Astrocyte (in vitro differentiated cells and primary cell): Measurements from ENCODE around the gene KLK7. TPM values are rescaled to one million over a fixed set of nuclear protein-coding genes. Genes with fewer than 3 reads are reported as not detected.

Experiments
- DNase-seq: peaks from one replicate; pipeline ENCODE4 v3.0.0-alpha.2; 2010; ENCODE audit warnings: low read depth
- FAIRE-seq: peaks from 2 replicates; lab custom pipeline; 2011; peaks lifted over from hg19 to GRCh38; lab: Jason Lieb, UNC
- H2AFZ ChIP-seq: 2 replicates; pipeline ENCODE4 v1.6.0; 2012; ENCODE audit warnings: low read depth, low read length, inconsistent platforms
- H3K27ac ChIP-seq: 2 replicates; pipeline ENCODE4 v1.5.1; 2011; ENCODE audit warnings: low read depth, low read length, inconsistent platforms
- H3K27me3 ChIP-seq: 2 replicates; pipeline ENCODE4 v1.6.0; 2011; ENCODE audit warnings: low read length, inconsistent platforms; ENCODE audit not compliant: insufficient read depth
- H3K36me3 ChIP-seq: 2 replicates; pipeline ENCODE4 v1.5.1; 2011; ENCODE audit warnings: low read length, inconsistent platforms; ENCODE audit not compliant: insufficient read depth
- H3K4me1 ChIP-seq: 2 replicates; pipeline ENCODE4 v1.5.1; 2011; ENCODE audit warnings: low read length, inconsistent platforms; ENCODE audit not compliant: insufficient read depth
- H3K4me2 ChIP-seq: 2 replicates; pipeline ENCODE4 v1.6.0; 2012; ENCODE audit warnings: low read length, inconsistent platforms
- H3K4me3 ChIP-seq: 2 replicates; pipeline ENCODE4 v1.5.1; 2011; ENCODE audit warnings: low read depth, mild to moderate bottlenecking, low read length, inconsistent platforms; ENCODE audit not compliant: insufficient read depth
- H3K79me2 ChIP-seq: 2 replicates; pipeline ENCODE4 v1.6.0; 2012; ENCODE audit warnings: mild to moderate bottlenecking, low read length, inconsistent platforms; ENCODE audit not compliant: insufficient read depth
- H3K9ac ChIP-seq: 2 replicates; pipeline ENCODE4 v1.6.0; 2012; ENCODE audit warnings: mild to moderate bottlenecking, low read length, inconsistent platforms
- H3K9me3 ChIP-seq: 2 replicates; pipeline ENCODE4 v1.5.1; 2012; ENCODE audit warnings: low read depth, mild to moderate bottlenecking, low read length, inconsistent platforms; ENCODE audit not compliant: insufficient read depth
- H4K20me1 ChIP-seq: 2 replicates; pipeline ENCODE4 v1.6.0; 2012; ENCODE audit warnings: low read length, inconsistent platforms; ENCODE audit not compliant: insufficient read depth
- H3K27ac Mint-ChIP-seq: one replicate; pipeline ENCODE4 v1.8.0; 2021; ENCODE audit warnings: mild to moderate bottlenecking, mixed read lengths; ENCODE audit not compliant: unreplicated experiment
- H3K27me3 Mint-ChIP-seq: one replicate; pipeline ENCODE4 v1.8.0; 2021; ENCODE audit warnings: low read depth, mixed read lengths; ENCODE audit not compliant: unreplicated experiment
- H3K36me3 Mint-ChIP-seq: one replicate; pipeline ENCODE4 v1.8.0; 2021; ENCODE audit warnings: low read depth, mixed read lengths; ENCODE audit not compliant: unreplicated experiment
- H3K4me1 Mint-ChIP-seq: one replicate; pipeline ENCODE4 v1.8.0; 2021; ENCODE audit warnings: low read depth, mixed read lengths; ENCODE audit not compliant: unreplicated experiment
- H3K4me3 Mint-ChIP-seq: one replicate; pipeline ENCODE4 v1.8.0; 2021; ENCODE audit warnings: mild to moderate bottlenecking, moderate library complexity, mixed read lengths; ENCODE audit not compliant: unreplicated experiment
- H3K9me3 Mint-ChIP-seq: one replicate; pipeline ENCODE4 v1.8.0; 2021; ENCODE audit warnings: mild to moderate bottlenecking, mixed read lengths; ENCODE audit not compliant: unreplicated experiment
- EZH2 ChIP-seq: IDR thresholded peaks from 2 replicates; pipeline ENCODE4 v1.6.1; 2012; ENCODE audit warnings: mild to moderate bottlenecking, low read length, inconsistent platforms; ENCODE audit not compliant: insufficient read depth
- total RNA-seq: library from RNA; stranded (reverse); gene quantifications from 2 replicates; pipeline ENCODE4 v1.2.1, GENCODE V29; 2021
- TF ChIP-seq, protein P1 (sequence below): IDR thresholded peaks from 2 replicates; pipeline ENCODE4 v1.5.1; 2011; ENCODE audit warnings: low read depth, mild to moderate bottlenecking, inconsistent platforms, low read length, moderate library complexity; ENCODE audit not compliant: insufficient read depth

The KLK7 gene
- total RNA-seq, 1 donor from 2014 or later, result not detected

DNA sequence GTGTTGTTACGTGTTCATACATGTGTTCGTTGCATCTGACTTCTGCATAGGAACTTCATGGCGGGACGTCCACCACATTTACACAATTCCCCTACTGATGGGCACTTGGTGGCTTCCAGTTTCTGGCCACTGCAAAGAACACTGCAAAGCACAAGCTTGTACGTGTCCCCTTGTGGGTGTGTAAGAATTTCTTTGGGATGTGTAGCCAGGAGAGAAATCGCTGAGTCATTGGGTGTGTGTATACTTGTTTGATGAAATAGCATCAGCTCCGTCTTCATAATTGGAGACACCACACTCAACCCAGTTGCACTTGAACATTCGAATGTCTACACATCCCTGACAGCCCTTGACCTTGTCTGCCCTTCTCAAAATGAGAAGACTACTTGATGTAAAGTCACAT is 50.1 kb downstream of the KLK7 start:
- Histone ChIP-seq H3K4me3 (no peak overlapping the region), H3K79me2 (no peaks in the 10 kb centered on the region), H3K27me3 (no peaks in the 10 kb centered on the region), H3K4me2 (no peak overlapping the region), H3K36me3 (no peaks in the 10 kb centered on the region), H4K20me1 (no peaks in the 10 kb centered on the region), H3K4me1 (no peaks in the 10 kb centered on the region), H2AFZ (no peak overlapping the region), H3K9ac (no peak overlapping the region), H3K9me3 (no peaks in the 10 kb centered on the region), H3K27ac (no peak overlapping the region)
- Mint-ChIP-seq H3K4me1 (no peaks in the 10 kb centered on the region), H3K27me3 (peaks cover 37% of the 10 kb centered on the region), H3K27ac (no peak overlapping the region), H3K9me3 (peaks cover 2% of the 10 kb centered on the region), H3K4me3 (no peak overlapping the region), H3K36me3 (no peaks in the 10 kb centered on the region)
- FAIRE-seq (no peak), DNase-seq (peak; percentile 6)
- TF ChIP-seq EZH2, result no peak
- TF ChIP-seq, protein P1, sequence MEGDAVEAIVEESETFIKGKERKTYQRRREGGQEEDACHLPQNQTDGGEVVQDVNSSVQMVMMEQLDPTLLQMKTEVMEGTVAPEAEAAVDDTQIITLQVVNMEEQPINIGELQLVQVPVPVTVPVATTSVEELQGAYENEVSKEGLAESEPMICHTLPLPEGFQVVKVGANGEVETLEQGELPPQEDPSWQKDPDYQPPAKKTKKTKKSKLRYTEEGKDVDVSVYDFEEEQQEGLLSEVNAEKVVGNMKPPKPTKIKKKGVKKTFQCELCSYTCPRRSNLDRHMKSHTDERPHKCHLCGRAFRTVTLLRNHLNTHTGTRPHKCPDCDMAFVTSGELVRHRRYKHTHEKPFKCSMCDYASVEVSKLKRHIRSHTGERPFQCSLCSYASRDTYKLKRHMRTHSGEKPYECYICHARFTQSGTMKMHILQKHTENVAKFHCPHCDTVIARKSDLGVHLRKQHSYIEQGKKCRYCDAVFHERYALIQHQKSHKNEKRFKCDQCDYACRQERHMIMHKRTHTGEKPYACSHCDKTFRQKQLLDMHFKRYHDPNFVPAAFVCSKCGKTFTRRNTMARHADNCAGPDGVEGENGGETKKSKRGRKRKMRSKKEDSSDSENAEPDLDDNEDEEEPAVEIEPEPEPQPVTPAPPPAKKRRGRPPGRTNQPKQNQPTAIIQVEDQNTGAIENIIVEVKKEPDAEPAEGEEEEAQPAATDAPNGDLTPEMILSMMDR, result no peak

DNA sequence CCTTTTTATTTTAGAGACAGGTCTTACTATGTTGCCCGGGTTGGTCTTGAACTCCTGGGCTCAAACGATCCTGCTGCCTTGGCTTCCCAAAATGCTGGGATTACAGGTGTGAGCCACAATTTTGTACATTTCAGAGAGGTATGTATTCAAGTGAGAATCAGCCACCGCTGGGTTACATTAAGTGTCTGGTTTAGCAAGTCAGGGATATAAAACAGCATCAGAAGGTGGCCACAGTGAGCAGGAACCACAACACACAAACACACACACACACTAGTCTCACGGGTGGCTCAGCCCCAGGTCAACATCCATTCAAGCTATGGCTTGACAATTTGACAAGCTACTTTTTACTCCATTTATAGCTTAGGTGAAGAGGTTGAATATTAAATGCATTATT is 51.0 kb downstream of the KLK7 start:
- no peak for FAIRE-seq
- H3K9me3 ChIP-seq, result no peaks in the 10 kb centered on the region
- peaks cover 42% of the 10 kb centered on the region for H3K27me3 Mint-ChIP-seq
- H3K9ac ChIP-seq, result no peak overlapping the region
- H2AFZ ChIP-seq, result no peak overlapping the region
- no peaks in the 10 kb centered on the region for H4K20me1 ChIP-seq
- H3K27ac ChIP-seq, result no peak overlapping the region
- H3K9me3 Mint-ChIP-seq, result peaks cover 2% of the 10 kb centered on the region
- H3K36me3 Mint-ChIP-seq, result no peaks in the 10 kb centered on the region
- H3K4me2 ChIP-seq, result no peak overlapping the region
- H3K4me3 Mint-ChIP-seq, result no peak overlapping the region
- H3K36me3 ChIP-seq, result no peaks in the 10 kb centered on the region
- H3K27ac Mint-ChIP-seq, result no peak overlapping the region
- no peaks in the 10 kb centered on the region for H3K27me3 ChIP-seq
- no peak overlapping the region for H3K4me3 ChIP-seq
- H3K4me1 Mint-ChIP-seq, result no peaks in the 10 kb centered on the region
- DNase-seq, result no peak
- no peaks in the 10 kb centered on the region for H3K4me1 ChIP-seq
- no peak for TF ChIP-seq EZH2
- no peaks in the 10 kb centered on the region for H3K79me2 ChIP-seq

DNA sequence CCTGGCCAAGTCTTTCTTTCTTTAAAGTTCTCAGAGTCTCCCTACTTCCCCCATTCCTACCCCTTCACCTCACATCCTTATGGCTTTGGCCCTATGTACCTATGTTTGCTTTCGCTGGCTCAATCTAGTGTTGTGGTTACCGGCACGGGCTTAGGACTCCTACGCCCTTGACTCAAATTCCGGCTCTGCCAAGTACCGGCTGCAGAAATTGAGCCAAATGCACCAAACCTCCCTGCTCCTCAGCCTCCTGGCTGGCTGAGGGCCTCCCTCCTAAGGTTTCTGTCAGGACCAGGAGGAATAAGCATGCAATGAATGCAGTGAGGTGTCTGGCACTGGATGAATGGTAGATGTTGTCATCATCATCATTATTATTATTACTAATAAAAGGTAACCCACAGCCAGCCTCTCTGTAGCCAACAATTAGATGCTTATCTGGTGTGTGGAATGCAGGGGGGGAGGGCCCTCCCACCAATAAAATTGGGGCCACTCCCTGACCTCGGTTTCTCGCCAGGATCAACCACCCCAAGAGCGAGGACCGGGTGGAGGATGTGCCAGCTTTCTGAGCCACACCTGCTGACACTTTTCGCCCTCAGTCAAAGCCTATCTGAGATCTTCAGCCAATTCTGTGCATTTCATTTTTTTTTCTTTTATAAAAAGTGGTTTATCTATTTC is 51.6 kb downstream of the KLK7 start:
- no peak for FAIRE-seq
- no peak for DNase-seq
- H3K27ac Mint-ChIP-seq, result no peak overlapping the region

More for the DNA sequence above, 51.6 kb downstream of the KLK7 start:
- H3K9me3 ChIP-seq, result no peaks in the 10 kb centered on the region
- no peaks in the 10 kb centered on the region for H3K4me1 ChIP-seq
- Mint-ChIP-seq H3K27me3 (peaks cover 40% of the 10 kb centered on the region), H3K4me1 (no peaks in the 10 kb centered on the region), H3K9me3 (peaks cover 2% of the 10 kb centered on the region), H3K4me3 (no peak overlapping the region), H3K36me3 (no peaks in the 10 kb centered on the region)
- no peaks in the 10 kb centered on the region for H4K20me1 ChIP-seq
- no peaks in the 10 kb centered on the region for H3K79me2 ChIP-seq
- H3K27me3 ChIP-seq, result no peaks in the 10 kb centered on the region
- H3K36me3 ChIP-seq, result no peaks in the 10 kb centered on the region
- no peak overlapping the region for H3K4me3 ChIP-seq
- H3K4me2 ChIP-seq, result no peak overlapping the region
- H3K9ac ChIP-seq, result no peak overlapping the region
- no peak overlapping the region for H3K27ac ChIP-seq
- TF ChIP-seq, protein P1, result no peak
- no peak for TF ChIP-seq EZH2
- H2AFZ ChIP-seq, result no peak overlapping the region
